T-helper 9 cell (primary cell): Measurements from ENCODE around the gene CD68.
A peak's percentile ranks its signal among the peaks of the same experiment; 100 is the strongest.

Experiments used
- DNase-seq: peaks from one replicate; pipeline ENCODE4 v3.0.0-alpha.2; 2020
- total RNA-seq, 2 donors: gene quantifications; one replicate each; lab custom pipeline; 2026; lab: John Stamatoyannopoulos, UW

The CD68 gene, protein sequence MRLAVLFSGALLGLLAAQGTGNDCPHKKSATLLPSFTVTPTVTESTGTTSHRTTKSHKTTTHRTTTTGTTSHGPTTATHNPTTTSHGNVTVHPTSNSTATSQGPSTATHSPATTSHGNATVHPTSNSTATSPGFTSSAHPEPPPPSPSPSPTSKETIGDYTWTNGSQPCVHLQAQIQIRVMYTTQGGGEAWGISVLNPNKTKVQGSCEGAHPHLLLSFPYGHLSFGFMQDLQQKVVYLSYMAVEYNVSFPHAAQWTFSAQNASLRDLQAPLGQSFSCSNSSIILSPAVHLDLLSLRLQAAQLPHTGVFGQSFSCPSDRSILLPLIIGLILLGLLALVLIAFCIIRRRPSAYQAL
- 0 to 0.48 reads per million in 2 donors for total RNA-seq

DNA sequence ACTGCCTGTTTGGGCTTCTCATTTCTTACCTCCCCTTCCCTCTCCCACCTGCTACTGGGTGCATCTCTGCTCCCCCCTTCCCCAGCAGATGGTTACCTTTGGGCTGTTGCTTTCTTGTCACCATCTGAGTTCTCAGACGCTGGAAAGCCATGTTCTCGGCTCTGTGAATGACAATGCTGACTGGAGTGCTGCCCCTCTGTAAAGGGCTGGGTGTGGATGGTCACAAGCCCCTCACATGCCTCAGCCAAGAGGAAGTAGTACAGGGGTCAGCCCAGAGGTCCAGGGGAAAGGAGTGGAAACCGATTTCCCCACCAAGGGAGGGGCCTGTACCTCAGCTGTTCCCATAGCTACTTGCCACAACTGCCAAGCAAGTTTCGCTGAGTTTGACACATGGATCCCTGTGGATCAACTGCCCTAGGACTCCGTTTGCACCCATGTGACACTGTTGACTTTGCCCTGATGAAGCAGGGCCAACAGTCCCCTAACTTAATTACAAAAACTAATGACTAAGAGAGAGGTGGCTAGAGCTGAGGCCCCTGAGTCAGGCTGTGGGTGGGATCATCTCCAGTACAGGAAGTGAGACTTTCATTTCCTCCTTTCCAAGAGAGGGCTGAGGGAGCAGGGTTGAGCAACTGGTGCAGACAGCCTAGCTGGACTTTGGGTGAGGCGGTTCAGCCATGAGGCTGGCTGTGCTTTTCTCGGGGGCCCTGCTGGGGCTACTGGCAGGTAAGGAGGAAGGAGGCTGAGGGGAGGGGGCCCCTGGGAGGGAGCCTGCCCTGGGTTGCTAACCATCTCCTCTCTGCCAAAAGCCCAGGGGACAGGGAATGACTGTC is at the start of gene CD68:
Gene CD68, plus strand, starts transcription at position 638 of the 833 bp plus-strand sequence. Its CDS starts 40 bp downstream, at position 678.
- no peak for DNase-seq

DNA sequence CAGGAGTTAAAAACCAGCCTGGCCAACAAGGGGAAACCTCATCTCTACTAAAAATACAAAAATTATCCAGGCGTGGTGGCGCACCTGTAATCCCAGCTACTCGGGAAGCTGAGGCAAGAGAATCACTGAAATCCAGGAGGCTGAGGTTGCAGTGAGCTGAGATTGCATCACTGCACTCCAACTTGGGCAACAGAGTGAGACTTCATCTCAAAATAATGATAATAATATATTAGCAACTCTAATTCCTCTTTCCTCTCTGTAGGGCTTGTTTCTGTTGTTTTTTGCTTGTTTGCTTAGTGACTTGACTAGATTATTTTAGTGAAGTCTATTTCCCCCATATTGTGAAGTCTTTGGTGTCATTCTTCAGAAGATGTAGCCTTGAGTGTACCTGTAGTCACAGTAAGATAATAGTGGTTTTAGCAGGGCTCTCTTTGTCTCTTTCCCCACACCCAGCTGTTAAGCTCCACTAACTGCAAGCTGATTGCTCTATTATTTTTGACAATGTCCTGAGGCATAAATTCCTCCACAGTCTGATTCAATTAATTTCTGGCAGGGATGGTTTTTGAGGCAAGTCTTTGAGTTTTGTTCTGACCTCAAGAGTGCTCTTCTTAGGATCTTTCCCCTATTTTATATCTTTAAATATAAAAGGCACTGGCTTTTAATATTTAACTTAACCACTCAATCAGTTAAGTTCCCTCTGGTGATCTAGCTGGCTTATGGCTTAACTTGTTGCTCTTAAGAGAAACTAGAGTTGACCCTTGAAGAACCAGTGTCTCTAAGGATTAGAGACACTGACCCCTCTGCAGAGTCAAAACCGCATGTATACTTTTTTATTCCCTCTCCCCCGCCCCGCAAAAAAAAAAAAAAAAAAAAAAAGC is 49.2 kb upstream of the CD68 start:
- no peak for DNase-seq

DNA sequence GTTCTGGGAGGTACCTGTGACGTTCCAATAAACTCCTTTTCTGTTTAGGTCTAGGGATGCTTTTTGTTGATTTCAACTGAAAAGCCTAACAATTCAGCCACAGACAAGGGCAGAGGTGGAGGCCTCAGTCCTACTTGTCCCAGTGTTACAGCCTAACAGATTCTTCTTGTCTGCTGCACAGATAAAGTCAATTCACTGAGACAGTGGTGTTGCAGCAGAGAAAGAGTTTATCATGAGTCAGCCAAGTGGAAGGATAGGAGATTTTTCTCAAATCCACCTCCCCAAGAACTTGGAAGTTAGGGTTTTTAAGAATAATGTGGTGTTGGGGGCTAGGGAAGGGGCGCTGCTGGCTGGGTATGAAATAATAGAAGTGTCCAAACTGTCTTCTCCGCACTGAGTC is 41.4 kb upstream of the CD68 start:
- DNase-seq: no peak

DNA sequence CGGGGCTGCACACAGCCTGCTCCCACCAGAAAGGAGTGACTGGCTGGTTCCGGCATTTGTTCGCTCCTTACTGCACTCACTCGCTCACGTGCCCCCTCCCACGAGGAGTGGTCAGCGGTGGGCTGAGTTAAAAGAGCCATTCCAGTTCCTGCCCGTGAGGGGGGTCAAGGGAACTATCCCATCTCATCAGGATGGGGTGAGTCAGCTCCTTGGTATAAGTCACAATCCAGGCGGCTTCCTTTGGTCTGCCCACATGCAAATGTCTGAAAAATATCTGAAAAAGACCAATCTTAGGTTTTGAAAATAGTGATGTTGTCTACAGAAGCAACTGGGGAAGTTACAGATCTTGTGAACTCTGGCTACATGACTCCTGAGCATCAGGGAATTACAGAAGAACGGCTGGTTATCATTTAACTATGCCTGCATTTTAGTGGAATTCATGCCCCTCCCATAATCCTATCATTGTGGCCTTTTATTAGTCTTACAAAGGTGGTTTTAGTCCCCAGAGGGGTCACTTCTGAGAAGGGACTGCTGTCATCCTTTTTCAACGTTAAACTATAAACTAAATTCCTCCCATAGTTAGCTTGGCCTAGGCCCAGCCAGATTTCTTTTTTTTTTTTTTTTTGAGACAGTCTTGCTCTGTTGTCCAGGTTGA is 40.4 kb upstream of the CD68 start:
- DNase-seq: no peak

DNA sequence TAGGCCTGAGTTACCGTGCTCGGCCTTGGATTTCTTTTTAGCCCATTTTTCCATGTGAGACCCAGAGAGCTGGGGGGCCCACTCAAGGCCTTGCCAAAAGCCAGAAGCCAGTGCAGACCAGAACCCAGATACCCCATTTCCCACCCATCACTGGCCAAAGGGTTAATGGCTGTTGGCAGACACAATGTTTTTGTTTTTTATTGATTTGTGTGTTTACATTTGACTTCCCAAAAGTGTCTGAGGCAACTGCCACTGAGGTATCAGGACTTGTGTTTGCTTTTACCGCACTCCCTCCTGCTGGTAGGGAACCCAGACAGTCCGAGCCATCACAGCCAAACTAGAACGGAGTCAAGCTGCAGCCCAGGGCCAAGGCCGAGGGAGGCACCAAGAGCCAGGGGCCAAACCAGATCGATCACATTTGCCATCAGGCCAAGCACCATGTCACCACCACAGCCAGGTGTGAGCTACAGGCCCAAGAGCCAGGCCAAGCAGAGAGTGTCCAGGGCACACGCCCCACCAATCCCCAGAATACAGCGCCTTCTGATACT is 38.3 kb upstream of the CD68 start:
- DNase-seq: no peak

DNA sequence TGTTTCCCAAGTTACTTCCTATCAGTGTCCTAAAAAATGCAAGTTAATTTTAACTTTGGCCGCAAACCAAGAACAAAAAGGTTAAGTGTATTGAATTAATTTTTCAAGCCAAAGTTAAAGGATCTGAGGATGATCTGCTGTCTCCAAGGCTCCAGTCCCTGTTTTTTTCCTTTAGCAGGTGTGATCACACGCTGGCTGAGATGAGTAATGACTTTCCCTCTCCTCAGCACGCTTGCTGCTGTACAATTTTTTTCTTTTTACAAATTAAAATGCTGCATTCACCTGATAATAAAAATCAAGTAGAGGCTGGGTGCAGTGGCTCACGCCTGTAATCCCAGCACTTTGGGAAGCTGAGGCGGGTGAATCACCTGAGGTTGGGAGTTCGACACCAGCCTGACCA is 34.5 kb upstream of the CD68 start:
- DNase-seq: no peak

DNA sequence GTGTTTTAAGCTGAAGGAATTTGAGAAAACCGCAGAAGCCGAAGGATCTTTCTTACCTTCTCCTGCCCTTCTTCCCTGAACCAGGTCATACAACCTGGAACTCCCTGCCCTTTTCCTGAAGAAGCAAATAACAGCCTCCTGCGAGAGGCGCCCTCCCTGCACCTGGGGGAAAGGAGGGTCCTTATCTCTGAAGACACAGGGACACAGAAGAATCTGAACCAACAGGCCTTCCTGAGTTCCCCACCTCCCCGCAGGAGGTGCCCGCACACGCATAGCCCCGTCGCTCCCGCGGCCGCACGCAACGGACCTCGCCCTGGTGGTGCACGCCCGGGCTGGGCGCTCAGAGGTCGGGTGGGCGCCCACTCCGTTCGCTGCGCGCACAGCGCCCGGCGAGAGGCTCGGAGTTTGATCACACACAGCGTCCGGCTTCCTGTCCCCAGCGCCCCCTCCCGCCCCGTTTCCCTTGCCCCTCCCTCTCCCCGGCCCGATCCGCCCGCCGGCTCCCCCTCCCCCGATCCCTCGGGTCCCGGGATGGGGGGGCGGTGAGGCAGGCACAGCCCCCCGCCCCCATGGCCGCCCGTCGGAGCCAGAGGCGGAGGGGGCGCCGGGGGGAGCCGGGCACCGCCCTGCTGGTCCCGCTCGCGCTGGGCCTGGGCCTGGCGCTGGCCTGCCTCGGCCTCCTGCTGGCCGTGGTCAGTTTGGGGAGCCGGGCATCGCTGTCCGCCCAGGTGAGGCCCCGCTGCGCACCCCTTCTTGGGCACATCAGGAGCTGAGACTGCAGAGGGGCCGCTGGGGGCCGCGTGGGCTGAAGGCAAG is 30.6 kb upstream of the CD68 start, which contains the start of gene TNFSF12:
Gene TNFSF12, plus strand, starts transcription at position 474 of the 816 bp plus-strand sequence. Its CDS starts 96 bp downstream, at position 570.
- DNase-seq: peak; percentile 53

DNA sequence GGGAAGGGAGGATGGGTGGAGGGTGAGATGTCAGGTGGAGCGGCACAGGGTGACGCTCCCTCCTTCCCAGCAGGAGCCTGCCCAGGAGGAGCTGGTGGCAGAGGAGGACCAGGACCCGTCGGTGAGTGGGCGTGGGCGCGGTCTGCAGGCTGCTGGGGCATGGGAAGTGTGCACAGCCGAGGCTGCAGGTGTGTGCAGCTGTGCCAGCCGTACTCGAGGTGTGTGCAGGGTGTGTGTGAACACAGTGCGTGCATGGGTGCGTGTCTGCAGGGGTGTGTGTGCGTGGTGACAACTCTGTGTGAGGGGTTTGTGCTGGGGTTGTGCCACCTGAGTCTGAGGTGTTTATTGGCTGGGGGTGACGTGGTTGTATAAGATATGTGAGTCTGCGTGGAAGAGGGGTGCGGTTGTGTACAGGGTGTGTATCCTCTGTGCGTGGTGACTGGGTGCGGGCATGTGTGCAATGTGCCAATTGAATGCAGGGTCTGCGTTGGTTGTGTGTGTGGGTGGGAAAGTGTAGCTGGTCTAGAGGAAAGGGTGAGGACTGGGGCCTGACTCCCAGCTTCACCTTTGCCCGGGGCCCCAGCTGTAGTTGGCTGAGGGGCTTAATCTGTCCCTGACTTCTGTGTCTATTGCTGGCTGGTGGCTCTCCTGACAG is 29.9 kb upstream of the CD68 start:
- DNase-seq: peak; percentile 16

DNA sequence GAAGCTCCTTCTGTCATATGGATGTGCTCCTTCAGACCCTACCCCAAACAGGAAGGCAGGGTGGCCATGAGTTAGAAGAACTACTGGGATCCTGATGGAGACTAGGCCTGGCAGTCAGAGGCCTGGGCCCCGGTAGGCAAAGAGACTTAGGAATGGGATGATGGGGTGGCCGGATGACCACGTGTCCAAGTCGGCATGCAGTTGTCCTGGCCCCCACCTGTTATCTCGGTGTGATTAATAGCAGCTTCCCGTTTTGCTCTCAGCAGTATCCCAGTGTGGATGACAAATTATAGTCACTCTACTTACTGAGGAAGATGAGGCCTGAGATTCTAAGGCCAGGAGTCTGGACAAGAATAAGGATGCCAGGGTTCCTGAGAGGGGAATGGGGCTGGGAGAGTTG is 29.1 kb upstream of the CD68 start:
- no peak for DNase-seq

DNA sequence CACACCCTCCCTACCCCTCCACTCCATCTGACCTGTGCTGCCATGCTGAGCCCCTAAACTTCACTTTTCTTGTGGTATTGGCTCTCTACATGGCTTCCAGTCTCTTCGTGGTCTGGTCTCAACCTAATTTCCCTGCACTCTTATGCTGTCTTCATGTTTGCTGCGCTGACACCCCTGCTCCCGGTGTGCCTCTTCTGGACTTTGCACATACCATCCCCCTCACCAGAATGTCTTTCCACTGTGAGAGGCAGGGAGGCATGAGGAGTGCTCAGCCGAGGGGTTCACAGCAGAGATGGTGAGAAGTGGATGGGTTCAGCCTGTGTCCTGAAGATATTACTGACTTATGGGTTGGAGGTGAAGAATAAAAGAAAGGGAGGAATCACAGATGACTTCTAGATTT is 28.0 kb upstream of the CD68 start:
- no peak for DNase-seq

DNA sequence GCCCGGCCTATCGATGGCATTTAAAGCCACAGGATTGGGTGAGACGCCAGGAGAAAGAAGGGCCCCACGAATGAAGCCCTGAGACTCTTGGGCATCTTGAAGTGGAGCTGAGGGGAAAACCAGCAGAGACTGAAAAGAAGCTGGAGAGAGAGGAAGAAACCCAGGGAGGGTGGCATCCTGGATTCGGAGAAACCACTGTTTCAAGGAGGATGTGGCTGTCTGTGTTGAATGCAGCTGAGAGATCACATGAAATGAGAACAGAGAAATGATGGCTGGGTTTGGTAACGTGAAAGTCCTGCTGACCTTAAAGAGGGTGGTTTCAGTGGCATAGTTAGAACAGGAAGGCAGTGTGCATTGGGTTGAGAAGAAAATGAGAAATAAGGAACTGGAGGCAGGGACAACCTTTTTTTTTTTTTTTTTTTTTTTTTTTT is 26.8 kb upstream of the CD68 start:
- no peak for DNase-seq

DNA sequence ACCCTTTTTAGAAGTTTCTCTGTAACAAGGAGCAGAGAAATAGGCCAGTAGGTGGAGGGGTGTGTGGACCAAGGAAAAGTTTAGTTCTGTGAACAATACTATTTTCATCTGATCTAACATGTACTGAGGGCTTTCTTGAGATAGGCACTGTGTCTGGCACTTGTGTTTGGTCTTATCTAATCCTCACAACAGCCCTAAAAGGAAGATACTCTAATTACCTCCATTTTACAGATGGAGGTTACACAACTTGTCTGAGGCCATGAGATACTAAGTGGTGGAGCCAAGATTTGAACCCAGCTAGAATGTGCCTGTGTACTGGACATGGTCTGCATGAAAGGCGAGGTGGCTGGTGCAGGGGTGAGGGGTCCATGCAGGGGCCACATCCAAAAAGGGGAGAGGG is 26.1 kb upstream of the CD68 start:
- no peak for DNase-seq

DNA sequence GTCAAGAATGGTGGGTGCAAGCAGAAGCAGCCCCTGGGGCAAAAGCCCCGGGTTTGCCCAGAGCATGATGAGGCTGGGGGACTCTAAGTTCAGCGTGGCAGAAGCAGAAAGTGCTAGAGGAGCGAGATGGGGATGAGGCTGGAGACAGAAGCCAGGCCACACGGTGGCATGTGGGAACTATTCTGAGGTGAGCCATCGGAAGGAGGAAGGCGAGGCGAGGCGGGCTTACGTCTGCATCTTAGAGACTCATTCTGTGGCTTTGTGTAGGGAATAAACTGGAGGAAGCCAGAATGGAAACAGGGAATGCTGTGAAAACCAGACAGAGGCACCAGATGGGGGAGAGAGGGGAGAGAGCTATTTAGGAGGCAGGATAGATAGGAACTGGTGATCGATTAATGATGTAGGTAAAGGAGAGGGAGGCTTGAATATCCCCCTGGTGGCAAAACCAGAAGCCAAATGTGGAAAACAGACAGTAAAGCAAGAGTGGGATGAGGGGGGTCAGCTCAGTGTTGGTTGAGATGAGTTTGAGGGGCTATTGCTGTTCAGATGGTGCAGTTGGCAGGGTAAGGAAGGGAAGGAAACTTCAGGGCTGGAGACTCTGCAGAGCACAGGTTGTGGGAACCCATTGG is 24.0 kb upstream of the CD68 start:
- no peak for DNase-seq

DNA sequence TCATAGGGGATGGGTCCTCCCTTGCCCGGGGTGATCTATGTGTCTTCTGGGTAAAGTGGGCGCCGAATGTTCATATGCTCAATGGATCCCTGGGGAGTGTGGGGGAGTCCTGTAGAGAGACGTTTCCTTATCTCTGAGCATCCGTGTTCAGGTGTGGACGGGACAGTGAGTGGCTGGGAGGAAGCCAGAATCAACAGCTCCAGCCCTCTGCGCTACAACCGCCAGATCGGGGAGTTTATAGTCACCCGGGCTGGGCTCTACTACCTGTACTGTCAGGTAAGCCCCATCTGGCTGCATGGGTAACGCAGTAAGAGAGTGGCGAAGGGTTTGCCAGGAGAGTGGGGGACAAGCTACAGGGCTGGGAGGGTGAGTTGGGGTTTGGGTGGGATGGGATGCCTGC is 22.8 kb upstream of the CD68 start:
- no peak for DNase-seq

DNA sequence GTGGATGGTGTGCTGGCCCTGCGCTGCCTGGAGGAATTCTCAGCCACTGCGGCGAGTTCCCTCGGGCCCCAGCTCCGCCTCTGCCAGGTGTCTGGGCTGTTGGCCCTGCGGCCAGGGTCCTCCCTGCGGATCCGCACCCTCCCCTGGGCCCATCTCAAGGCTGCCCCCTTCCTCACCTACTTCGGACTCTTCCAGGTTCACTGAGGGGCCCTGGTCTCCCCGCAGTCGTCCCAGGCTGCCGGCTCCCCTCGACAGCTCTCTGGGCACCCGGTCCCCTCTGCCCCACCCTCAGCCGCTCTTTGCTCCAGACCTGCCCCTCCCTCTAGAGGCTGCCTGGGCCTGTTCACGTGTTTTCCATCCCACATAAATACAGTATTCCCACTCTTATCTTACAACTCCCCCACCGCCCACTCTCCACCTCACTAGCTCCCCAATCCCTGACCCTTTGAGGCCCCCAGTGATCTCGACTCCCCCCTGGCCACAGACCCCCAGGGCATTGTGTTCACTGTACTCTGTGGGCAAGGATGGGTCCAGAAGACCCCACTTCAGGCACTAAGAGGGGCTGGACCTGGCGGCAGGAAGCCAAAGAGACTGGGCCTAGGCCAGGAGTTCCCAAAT is 22.2 kb upstream of the CD68 start:
- DNase-seq: no peak

DNA sequence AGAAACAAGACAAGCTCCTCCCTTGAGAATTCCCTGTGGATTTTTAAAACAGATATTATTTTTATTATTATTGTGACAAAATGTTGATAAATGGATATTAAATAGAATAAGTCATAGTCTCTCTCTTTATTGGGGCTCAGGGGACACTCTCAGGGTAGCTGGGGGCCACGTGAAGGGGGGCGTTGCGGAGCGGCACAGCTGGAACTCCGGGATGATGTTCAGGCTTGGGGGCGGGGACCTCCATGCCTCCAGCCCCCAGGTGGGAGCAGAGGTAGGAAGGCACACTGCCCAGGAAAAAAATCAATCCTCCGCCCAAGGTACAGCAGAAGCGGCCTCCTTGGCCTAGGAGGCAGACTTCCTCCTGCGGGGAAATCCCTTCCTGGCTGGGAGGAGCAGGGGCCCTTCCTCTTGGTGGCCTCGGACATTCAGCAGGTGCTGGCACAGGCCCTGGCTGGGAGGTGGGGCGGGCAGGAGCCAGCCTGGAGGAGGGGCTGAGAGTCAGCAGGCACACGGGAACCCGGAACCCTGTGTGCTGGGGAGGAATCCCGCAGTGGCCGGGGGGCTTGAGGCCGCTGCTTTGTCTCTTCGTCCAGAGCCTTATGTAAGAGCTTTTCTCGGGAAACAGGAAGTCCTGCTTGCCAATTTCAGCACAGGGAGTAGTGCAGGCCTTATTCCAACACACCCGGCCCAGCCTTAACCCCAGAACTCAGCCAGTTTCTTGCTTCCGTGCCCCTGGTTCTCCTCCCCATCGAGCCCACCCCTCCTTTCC is 21.5 kb upstream of the CD68 start:
- DNase-seq: no peak

DNA sequence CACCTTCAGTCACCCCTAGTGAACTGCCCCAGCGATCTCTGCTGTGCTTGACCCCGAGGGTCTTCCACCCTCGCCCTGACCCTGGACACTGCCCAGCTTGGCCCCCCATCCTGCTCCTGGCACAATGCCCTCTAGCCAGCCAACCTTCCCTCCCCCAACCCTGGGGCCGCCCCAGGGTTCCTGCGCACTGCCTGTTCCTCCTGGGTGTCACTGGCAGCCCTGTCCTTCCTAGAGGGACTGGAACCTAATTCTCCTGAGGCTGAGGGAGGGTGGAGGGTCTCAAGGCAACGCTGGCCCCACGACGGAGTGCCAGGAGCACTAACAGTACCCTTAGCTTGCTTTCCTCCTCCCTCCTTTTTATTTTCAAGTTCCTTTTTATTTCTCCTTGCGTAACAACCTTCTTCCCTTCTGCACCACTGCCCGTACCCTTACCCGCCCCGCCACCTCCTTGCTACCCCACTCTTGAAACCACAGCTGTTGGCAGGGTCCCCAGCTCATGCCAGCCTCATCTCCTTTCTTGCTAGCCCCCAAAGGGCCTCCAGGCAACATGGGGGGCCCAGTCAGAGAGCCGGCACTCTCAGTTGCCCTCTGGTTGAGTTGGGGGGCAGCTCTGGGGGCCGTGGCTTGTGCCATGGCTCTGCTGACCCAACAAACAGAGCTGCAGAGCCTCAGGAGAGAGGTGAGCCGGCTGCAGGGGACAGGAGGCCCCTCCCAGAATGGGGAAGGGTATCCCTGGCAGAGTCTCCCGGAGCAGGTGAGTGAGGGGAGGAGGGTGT is 20.7 kb upstream of the CD68 start, which contains the start of gene TNFSF13:
Gene TNFSF13, plus strand, starts transcription at position 207 of the 776 bp plus-strand sequence. Its CDS starts 290 bp downstream, at position 497.
- DNase-seq: no peak
